HG03575 (cell line): Measurements from ENCODE around the gene FOXC1.

Experiments
- ATAC-seq: cut with Tn5 transposase; IDR thresholded peaks from one replicate; pipeline ENCODE4 v1.9.1; 2021; ENCODE audit not compliant: unreplicated experiment, insufficient number of reproducible peaks, low FRiP score; ENCODE audit errors: extremely low read depth

The FOXC1 gene

DNA sequence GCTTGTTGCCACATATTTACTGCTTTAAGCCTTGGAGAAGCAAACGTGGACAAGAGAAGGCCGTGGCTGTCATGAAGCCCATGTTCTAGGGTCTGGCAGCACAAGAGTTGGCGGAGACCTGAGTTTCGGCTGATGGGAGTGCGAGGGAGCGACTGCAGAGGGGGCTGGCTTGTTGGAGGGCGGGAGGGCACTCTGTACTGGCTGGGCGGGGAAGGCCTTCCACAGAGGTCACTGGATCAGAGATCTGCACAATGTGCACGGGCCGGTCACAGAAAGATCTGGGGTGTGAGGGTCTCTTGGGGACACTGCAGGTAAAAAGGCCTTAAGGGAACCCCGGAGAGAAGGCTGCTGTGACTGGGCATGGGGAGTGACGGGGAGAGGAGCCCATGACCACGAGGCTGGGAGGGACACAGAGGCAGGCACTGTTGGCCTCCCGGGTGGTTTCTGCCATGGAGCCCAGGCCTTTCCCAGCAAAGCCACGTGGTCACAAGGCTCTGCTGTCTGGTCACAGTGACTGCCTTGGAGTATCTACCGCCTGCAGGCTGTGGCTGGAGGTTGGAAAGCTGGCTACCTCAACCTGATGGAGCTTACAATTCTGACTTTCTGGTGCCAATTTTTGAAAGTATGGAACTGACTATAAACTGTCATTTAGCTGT lies 23.8 kb downstream of the FOXC1 start:
- no peak for ATAC-seq

GRCh38 chr6:1634081-1634480 lies 24.4 kb downstream of the FOXC1 start:
- ATAC-seq, result no peak

DNA sequence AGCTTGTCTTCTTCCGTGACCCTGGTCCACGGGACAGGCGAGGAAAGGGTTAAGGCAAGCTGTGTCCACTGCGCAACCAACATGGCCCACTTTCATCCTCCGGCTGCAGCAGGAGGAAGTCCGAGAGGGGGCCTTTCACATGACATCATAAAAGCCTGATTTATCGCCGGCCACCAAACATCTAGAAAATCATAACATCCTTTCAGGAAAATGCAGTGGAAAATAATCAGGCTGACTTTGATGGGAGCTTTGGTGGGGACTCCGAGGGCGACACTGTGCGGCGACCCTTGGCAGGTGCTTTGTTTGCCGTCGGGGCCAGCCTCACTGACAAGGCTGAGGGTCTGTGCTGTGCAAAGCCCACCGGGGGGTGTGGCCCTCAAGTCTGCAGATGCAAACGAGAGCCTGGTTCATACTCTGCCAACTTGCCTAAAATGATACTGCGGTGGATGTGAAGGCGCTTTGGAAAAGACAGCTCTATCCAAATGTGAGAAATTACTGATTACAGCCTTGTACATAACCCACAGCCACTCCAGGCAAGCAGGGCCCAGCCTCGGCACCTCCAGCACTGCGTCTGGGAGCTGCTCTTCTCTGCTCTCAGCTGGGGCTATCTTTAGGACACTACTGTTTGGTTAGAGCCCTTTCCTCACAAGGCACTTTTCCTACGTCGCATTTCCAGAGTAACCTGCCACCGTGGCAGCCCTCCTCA lies 25.7 kb downstream of the FOXC1 start:
- no peak for ATAC-seq

- no peak for ATAC-seq
Observed at GRCh38 chr6:1636272-1636825, 26.6 kb downstream of the FOXC1 start.

- no peak for ATAC-seq
Observed at GRCh38 chr6:1636971-1637871, 27.5 kb downstream of the FOXC1 start.

- ATAC-seq, result no peak
Observed at GRCh38 chr6:1639430-1639829, 29.7 kb downstream of the FOXC1 start.

- no peak for ATAC-seq
Observed at GRCh38 chr6:1640476-1640875, 30.8 kb downstream of the FOXC1 start.

DNA sequence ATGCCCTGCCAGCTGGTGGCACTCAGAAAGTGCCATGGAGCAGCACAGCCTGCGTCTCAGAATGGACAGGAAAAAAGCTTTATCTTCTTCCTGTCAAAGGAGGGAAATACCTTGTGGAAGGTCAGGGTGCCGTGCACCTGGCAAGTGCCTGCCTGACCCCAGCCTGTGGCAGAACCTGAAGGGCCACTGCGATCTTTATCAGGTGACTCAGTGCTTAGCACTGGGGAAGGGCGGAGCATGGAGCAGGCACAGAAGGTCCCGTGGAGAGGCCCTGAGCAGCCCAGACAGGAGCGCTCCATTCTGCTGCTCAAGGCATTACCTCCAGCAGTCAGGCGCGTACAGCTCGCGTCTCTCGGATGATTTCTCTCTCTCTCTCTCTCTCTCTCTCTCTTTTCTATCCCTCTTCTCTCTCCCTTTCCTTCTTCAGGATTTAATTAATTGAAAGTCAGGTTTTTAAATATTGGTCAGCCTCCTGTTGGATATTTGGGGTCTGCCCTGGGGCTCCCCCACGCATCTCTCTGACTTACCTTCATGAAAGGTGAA lies 31.7 kb downstream of the FOXC1 start:
- ATAC-seq, result no peak

DNA sequence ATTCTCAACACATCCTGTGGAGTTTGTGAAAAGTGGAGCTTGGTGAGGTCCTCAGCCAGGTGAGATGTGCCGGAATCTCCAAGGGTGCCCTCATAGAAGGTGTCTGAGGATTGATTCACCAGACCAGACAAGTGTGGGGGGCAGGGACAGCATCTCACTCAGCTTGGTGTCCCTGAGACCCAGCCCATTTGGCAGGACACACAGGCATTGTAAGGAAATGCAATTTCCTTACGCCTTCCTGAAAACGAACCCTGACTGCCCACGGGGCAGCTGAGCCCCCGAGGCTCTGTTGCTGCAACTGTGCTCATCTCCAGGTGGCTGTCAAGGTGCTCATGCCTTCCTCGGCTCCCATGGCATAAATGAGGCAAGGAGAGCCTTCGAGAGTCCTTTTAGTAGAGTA lies 33.4 kb downstream of the FOXC1 start:
- no peak for ATAC-seq

GRCh38 chr6:1643830-1644445 lies 34.2 kb downstream of the FOXC1 start:
- ATAC-seq, result no peak

DNA sequence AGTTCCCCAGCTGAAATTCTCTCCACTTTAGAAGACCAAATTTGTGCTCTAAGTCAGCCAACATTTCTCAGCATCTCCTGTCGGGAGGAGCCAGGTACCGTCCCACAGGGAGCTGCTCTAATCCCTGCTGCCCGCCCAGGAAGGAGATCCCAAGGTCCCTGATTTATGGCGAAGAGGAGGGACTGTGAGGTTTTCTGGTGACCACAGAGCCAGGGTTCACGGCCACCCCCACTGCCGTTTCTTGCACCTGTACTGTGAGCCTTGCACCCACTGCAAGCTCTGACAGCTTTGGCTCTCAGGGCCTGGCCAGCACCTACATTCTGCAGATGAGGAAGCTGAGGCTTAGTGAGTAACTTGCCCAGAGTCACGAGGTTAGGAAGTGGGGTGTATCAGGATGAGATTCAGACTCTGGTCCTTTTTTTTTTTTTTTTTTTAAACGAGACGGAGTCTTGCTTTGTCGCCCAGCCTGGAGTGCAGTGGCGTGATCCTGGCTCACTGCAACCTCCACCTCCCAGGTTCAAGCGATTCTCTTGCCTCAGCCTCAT lies 34.9 kb downstream of the FOXC1 start:
- ATAC-seq, result no peak

DNA sequence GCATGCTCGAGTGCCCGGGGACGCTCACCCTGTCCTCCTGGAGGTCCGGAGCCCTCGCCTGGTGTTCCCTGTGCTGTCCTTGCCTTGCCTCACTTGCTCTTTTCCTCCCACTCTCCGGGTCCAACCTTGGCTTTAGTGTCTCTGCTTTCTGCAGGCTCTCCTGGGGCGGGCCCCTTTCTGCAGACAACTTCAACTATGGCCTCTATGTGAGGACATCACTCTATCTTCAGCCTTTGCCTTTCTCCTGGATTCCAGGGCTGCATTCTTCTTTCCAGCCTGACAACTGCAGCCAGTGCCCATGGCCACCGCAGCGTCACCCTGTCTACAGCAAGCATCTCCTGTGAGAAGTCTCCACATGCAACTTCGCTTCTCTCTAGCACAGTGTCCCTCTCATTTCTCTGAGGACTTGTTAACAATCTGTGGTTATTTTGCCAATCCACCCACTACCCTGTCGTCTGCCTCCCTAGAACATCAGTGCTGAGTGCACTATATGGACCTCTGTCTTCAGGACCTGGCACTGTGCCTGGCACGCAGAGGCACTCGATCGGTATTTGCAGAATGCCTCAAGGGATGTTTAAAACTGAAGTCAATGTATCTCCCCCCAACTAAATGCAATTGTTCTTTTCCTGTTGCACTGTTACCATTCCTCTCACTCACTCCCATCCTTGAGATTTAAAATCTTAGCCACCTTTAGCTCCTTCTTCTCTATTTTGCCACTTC lies 35.9 kb downstream of the FOXC1 start:
- no peak for ATAC-seq

GRCh38 chr6:1651362-1651761 lies 41.6 kb downstream of the FOXC1 start:
- no peak for ATAC-seq

DNA sequence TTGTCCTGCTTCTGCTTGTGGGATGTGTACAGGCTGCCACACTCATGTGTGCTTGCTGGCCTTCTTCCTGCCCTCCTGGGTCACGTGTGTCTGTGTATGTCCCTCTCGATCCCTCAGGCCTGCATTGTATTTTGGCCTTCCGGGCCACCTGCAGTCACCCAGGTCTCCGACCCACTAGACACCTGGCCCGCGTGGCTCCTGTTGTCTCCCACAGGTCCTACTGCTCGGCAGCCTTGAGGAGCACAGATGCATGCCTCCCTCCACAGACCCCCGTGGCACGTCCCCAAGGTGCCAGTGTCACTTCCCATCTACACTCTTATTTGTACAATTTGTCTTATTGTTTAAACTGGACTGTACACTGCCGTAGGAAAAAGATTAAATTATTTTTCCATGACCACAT lies 43.1 kb downstream of the FOXC1 start:
- ATAC-seq, result no peak

DNA sequence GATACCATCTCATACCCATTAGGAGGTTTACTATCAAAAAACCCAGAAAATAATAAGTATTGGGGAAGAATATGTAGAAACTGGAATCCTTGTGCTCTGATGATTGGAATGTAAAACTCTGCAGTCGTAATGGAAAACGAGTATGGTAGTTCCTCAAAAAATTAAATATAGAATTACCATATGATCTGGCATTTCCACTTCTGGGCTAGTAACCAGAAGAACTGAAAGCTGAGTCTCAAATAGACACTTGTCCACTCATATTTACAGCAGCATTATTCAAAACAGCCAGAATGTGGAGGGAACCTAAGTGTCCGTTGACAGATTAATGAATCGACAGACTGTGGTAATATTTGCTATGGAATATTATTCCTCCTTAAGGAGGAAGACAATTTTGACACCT lies 44.3 kb downstream of the FOXC1 start:
- ATAC-seq, result no peak

GRCh38 chr6:1657116-1657770 lies 47.5 kb downstream of the FOXC1 start:
- no peak for ATAC-seq

DNA sequence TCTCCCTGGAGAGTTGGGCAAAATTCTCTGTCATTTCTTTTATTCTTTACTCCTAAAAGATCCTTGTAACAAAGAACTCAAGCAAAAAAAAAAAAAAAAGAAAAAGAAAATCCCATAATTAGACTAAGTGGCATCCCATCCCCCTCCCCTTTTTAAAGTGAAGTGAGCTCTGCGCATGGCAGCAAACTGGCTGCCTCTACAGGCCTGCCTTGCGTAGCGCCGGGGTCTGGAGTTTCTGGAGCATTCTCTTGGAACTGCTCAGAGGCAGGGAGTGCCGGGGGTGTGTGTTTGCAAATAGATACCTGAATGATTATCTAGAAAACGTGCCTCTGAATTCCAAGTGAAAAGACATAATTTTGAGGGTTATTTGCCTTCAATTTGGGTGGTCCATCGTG lies 48.1 kb downstream of the FOXC1 start:
- ATAC-seq, result no peak
